MCF 10A (cell line): Measurements from ENCODE around the gene SPON1. TPM values are rescaled to one million over a fixed set of nuclear protein-coding genes. Genes with fewer than 3 reads are reported as not detected.

Experiments
- BruUV-seq: library from RNA; stranded (reverse); fragments of 400-500 nt; replicated peaks from 2 replicates; lab custom pipeline; 2021; lab: Mats Ljungman, UMichigan
- CTCF ChIA-PET: fragments of 300-600 bp; sonication (Branson Sonifier 250); formaldehyde crosslinking; extraction: SDS; loops from one replicate; lab custom pipeline; 2021; ENCODE audit warnings: antibody characterized with exemption, inconsistent platforms; lab: Yijun Ruan, JAX
- POLR2A ChIA-PET: fragments of 300-600, 350-650 bp; sonication (Branson Sonifier 250); formaldehyde crosslinking; extraction: SDS; loops from one replicate; lab custom pipeline; 2020; ENCODE audit warnings: antibody characterized with exemption, inconsistent platforms; lab: Yijun Ruan, JAX
- DNase-seq: peaks from one replicate; pipeline ENCODE4 v3.0.0-alpha.2; 2018; ENCODE audit not compliant: unreplicated experiment
- H3K27ac Mint-ChIP-seq: one replicate; pipeline ENCODE4 v1.8.0; 2022; ENCODE audit warnings: mild to moderate bottlenecking, low read depth, mixed read lengths; ENCODE audit not compliant: unreplicated experiment
- H3K27me3 Mint-ChIP-seq: one replicate; pipeline ENCODE4 v1.8.0; 2022; ENCODE audit warnings: mixed read lengths; ENCODE audit not compliant: insufficient read depth, unreplicated experiment
- H3K36me3 Mint-ChIP-seq: one replicate; pipeline ENCODE4 v1.8.0; 2022; ENCODE audit warnings: mild to moderate bottlenecking, moderate library complexity, mixed read lengths; ENCODE audit not compliant: insufficient read depth, unreplicated experiment
- H3K4me1 Mint-ChIP-seq: one replicate; pipeline ENCODE4 v1.8.0; 2022; ENCODE audit warnings: mixed read lengths; ENCODE audit not compliant: insufficient read depth, unreplicated experiment
- H3K4me3 Mint-ChIP-seq: one replicate; pipeline ENCODE4 v1.8.0; 2022; ENCODE audit warnings: mild to moderate bottlenecking, moderate library complexity, mixed read lengths; ENCODE audit not compliant: unreplicated experiment
- H3K9me3 Mint-ChIP-seq: one replicate; pipeline ENCODE4 v1.8.0; 2022; ENCODE audit warnings: mixed read lengths; ENCODE audit not compliant: unreplicated experiment
- CTCF ChIP-seq: fragments of 200-600 bp; IDR thresholded peaks from one replicate; pipeline ENCODE4 v1.8.0; 2022; ENCODE audit warnings: antibody characterized with exemption, mild to moderate bottlenecking; ENCODE audit not compliant: unreplicated experiment
- intact Hi-C: fragments of 100-400 bp; cut with micrococcal nuclease; formaldehyde crosslinking; loops from 2 replicates; pipeline ENCODE4 v1.14.1; 2022
- total RNA-seq: library from RNA; stranded (reverse); gene quantifications from 2 replicates; pipeline ENCODE4 v1.2.3, GENCODE V29; 2022

SPON1 gene
- total RNA-seq, 1 experiment from 2014 or later: not detected

- ChIA-PET POLR2A (no interaction called here), CTCF (interaction anchor here (1.1 to 6.5 kb wide), 6 partner anchors 104 to 483 kb away, joined by 3 to 63 read pairs (median 6); no protein-coding TSS in a partner anchor)
- DNase-seq: no peak
- intact Hi-C loops: no loop called here
- no TSS peak for BruUV-seq
- Mint-ChIP-seq H3K27ac (no peak overlapping the region), H3K36me3 (no peaks in the 10 kb centered on the region), H3K9me3 (no peaks in the 10 kb centered on the region), H3K4me1 (peaks cover 5% of the 10 kb centered on the region), H3K27me3 (peaks cover 57% of the 10 kb centered on the region), H3K4me3 (no peak overlapping the region)
- TF ChIP-seq CTCF: no peak
These were observed 290.9 kb downstream of the SPON1 start for GRCh38 chr11:14253421-14253820.

GRCh38 chr11:14253840-14254239, 291.3 kb downstream of the SPON1 start:
- Mint-ChIP-seq H3K4me3 (no peak overlapping the region), H3K27me3 (peaks cover 53% of the 10 kb centered on the region), H3K36me3 (no peaks in the 10 kb centered on the region), H3K4me1 (peaks cover 8% of the 10 kb centered on the region), H3K27ac (no peak overlapping the region), H3K9me3 (no peaks in the 10 kb centered on the region)
- no peak for TF ChIP-seq CTCF
- DNase-seq: no peak
- CTCF ChIA-PET: interaction anchor here (1.1 to 6.5 kb wide), 6 partner anchors 105 to 483 kb away, joined by 3 to 63 read pairs (median 6); no protein-coding TSS in a partner anchor
- BruUV-seq: no TSS peak
- intact Hi-C loops: no loop called here
- POLR2A ChIA-PET: no interaction called here

GRCh38 chr11:14254533-14255237, 292.2 kb downstream of the SPON1 start:
- Mint-ChIP-seq H3K27ac (no peak overlapping the region), H3K4me3 (no peak overlapping the region), H3K4me1 (peaks cover 12% of the 10 kb centered on the region), H3K27me3 (peaks cover 44% of the 10 kb centered on the region), H3K9me3 (no peaks in the 10 kb centered on the region), H3K36me3 (no peaks in the 10 kb centered on the region)
- ChIA-PET CTCF (interaction anchor here (1.3 to 6.5 kb wide), 3 partner anchors 200 to 484 kb away, joined by 5 to 63 read pairs (median 62); no protein-coding TSS in a partner anchor), POLR2A (no interaction called here)
- intact Hi-C loops: no loop called here
- TF ChIP-seq CTCF: no peak
- no TSS peak for BruUV-seq
- no peak for DNase-seq

GRCh38 chr11:14255238-14255534, 292.7 kb downstream of the SPON1 start:
- Mint-ChIP-seq H3K27ac (no peak overlapping the region), H3K9me3 (no peaks in the 10 kb centered on the region), H3K4me1 (peaks cover 14% of the 10 kb centered on the region), H3K36me3 (no peaks in the 10 kb centered on the region), H3K4me3 (no peak overlapping the region), H3K27me3 (peaks cover 39% of the 10 kb centered on the region)
- ChIA-PET POLR2A (no interaction called here), CTCF (interaction anchor here (6.2 to 6.5 kb wide), 2 partner anchors 299 to 484 kb away, joined by 62 to 63 read pairs; no protein-coding TSS in a partner anchor)
- no TSS peak for BruUV-seq
- intact Hi-C loops: no loop called here
- no peak for DNase-seq
- TF ChIP-seq CTCF: no peak
